HG03108 (cell line): ENCODE measurements around the gene SDHAF2.
"Not testable (repeated sequence)": the region's sequence is repeated elsewhere in the genome, so short reads cannot be mapped to it uniquely, and the experiment has no call there.

Experiments
- ATAC-seq: cut with Tn5 transposase; IDR thresholded peaks from one replicate; pipeline ENCODE4 v1.9.1; 2021; ENCODE audit warnings: moderate library complexity; ENCODE audit not compliant: unreplicated experiment

Gene SDHAF2

GRCh38 chr11:61475433-61475832, 45.5 kb downstream of the SDHAF2 start:
- ATAC-seq: no peak

DNA sequence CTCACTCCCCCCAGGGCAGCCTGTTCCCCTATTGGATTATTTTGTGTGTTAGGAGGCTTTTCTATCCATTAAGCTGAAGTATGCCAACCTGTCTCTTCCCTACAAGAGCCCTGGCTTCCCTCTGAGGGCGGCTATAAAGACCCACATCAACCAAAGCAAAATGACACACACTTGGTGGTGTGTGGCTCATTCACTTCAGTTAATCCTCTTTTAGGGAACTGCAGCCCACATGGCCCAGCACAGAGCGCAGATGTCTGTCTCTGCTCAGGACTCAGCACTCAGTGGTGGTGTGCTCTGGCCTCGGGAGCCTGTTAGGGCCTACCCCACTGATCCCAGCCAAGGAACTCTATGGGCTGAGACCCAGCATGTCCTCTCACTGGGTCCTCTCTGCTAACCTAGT, 46.4 kb downstream of the SDHAF2 start:
- ATAC-seq: no peak

- no peak for ATAC-seq
These were observed 47.2 kb downstream of the SDHAF2 start for GRCh38 chr11:61477126-61477525.

- no peak for ATAC-seq
These were observed 47.8 kb downstream of the SDHAF2 start for GRCh38 chr11:61477727-61478148.

DNA sequence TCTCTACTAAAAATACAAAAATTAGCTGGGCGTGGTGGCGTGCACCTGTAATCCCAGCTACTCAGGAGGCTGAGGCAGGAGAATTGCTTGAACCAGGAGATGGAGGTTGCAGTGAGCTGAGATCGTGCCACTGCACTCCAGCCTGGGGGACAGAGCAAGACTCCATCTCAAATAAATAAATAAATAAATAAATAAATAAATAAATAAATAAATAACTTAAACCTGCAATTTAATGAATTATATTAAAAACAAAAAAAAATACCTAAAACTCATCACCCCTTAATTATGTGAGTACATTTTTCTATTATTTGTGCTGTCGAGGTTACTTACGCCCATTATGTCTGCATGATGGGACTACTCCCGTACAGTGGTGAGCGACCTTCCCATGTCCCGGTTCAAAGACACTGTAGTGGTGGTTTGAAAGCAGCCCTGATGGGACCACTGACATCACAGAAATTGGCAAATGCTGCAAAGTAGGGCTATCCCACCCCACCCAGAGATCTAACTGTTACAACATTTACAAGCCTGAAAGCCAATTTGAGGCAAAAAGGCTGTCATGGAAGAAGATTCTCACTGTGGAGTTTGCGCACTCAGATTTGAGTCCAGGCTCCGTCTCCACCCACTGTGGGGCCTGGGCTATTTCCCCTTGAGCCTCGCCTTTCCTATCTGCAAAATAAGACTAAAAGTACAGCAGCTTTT, 49.6 kb downstream of the SDHAF2 start:
- not testable (repeated sequence) for ATAC-seq

DNA sequence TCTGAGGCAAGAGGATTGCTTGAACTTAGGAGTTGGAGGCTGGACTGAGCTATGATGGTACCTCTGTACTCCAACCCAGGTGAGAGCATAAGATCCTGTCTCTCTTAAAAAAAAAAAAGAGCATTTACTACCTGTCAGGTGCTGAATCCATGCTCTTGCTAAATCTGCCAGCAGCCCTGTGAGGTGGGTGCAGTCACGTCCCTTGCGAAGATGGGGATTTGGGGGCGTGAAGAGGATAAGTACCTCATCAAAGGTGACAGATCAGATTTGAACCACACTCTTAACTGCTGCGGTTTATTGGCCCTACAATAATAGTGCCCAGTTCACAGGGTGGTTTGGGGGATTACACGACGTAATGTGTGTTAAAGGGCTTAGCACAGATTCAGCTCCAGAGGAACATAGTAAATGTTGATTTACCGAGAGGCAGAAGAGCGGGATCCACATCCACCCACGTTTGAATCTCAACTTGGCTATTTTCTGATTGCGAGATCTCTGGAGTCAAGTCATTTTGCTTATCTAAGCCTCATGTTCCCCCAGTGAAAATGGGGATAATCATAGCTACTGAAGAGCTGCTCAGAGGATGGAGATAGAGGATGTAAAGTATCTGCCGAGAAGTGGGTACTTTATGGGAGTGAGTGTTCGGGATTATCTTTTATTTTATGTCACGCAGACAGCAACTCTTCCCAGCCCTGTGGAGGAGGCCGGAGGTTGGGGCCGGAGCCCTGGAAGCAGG, 50.5 kb downstream of the SDHAF2 start:
- ATAC-seq: no peak

GRCh38 chr11:61480994-61481335, 51.0 kb downstream of the SDHAF2 start:
- no peak for ATAC-seq

DNA sequence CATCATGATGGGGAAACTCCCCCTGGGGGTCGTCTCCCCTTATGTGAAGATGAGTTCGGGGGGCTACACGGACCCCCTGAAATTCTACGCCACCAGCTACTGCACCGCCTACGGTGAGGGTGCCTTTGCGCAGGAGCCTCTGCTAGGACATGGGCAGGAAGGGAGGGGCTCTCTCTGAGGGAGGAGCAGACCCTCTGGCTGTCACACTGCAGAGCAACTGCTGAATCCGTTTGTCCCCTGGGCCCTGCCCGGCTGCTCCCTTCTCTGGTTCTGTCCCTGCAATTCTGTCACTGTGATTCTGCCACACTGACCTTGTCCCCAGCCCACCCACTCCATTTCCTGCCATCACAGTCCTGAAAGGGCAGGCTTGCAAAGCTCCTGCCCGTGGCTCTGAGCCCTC, 51.9 kb downstream of the SDHAF2 start:
- no peak for ATAC-seq

- ATAC-seq: no peak
These were observed 52.6 kb downstream of the SDHAF2 start for GRCh38 chr11:61482513-61482912.

- no peak for ATAC-seq
These were observed 54.6 kb downstream of the SDHAF2 start for GRCh38 chr11:61484541-61484940.

DNA sequence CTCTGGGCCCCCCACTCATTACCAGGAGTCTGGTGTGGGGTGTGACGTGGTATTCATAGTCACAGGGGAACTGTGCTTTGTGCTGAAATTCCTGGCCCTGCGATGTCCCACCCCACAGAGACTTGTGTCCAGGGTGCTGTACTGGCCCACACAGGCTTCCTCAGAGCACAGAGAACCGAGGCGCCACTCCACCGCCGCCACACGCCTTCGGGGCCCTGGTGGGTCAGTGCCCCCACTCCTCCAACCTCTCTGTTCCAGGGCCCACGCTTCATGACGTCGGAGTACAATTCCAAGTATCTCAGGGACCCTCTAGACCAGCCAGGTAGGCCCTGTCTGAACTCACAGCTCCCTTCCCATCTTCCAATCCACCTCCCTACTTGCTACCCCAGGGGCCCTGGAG, 55.2 kb downstream of the SDHAF2 start:
- ATAC-seq: no peak

DNA sequence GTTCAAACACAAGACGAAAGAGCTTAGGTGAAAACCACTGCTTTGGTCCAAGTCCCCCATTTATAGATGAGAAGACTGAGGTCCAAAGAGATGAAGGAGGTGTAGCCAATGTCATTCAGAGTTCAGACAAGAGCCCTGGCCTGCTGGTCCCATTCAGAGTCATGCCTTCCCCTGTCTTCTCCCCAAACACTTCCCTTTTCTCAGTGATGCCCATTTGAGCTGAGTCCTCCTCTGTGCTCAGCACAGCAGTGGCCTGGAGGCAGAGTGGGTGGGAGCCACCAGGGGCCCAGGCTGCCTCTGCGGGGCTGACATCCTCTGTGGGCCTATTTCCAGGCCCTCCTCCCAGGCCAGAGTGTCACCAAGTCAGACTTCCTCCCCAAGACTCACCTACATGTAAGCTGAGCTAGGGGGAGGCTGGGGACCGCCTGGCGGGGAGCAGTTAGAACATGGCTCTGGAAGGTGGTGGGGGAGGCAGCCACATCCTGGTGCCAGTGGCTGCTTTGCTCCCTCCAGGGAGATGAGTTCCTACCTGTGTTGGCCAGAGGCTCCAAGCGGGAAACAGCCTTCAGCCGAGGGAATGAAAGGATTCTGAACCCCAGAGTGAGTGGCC, 56.2 kb downstream of the SDHAF2 start:
- no peak for ATAC-seq

DNA sequence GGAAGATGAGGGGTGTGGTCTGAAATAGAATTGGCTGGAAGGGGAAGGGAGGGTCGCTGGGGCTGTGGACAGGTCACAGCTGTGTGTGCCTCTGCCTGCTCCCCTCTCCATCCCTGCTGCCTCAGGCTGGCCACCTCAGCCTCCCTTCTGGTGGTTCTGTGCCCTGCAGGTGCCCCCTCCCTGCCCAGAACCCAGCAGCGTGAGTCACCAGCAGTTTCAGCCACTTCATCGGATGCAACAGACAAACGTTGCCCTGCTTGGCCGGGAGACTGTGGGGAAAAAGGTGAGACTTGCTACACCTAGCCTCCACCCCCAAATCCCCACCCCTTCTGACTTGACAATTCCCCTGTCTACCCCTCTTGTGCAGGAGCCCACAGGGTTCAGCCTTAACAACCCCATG, 56.9 kb downstream of the SDHAF2 start:
- no peak for ATAC-seq

GRCh38 chr11:61487342-61488025, 57.6 kb downstream of the SDHAF2 start:
- ATAC-seq: no peak

- no peak for ATAC-seq
These were observed 58.8 kb downstream of the SDHAF2 start for GRCh38 chr11:61488651-61489291.

GRCh38 chr11:61489833-61490721, 60.2 kb downstream of the SDHAF2 start:
- no peak for ATAC-seq

DNA sequence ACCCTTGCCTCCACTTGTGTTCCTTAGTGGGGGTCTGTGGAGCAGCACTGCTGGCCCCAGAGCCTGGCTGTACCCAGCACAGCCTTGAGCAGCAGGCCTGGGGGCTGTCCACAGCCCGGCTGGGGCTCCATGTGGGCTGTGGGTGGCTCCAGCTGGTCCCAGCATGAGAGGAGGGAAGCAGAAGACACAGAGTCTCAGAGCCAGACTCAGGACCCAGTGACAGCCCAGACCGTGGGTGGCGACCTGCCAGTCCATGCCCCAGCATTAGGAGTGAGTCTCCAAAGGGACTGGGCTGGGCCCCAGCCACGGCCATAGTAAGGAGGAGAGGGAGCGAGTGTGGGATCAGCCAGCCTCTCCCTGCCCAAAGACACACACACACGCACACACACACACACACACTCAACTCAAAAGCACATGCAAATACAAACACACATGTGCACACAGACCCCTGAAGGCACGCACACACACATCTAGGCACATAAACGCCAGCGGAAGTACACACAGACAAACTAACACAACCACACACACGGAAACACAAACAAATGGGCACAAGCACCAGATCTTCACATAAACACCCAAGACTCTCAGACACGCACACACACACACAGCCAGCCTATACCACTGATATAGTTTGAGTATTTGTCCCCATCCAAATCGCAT, 61.9 kb downstream of the SDHAF2 start:
- no peak for ATAC-seq

DNA sequence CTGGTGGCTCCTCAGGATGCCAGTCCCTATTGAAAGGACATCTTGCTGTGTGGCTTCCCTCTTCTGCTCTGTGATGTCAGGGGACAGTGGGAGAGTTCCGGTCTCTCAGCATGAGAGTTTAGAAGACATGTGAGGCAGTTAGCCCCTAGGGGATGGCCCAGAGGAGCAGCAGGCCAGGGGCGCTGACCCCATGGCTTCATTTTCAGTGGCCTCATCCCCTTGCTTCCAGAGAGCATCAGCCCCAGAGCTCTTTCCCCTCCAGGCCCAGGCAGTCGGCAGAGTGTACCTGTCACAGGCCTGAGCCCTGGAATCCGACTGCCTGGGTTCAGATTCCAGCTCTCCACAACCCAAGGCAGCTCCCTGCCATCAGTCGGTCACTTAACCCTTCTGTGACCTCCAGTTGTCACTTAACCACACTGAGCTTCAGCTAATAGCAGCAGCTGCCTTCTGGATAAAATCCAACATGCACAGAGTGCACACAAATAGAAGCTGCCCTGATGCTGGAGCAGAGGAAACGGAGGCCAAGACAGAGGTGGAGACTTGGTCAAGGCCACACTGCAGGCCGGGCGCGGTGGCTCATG, 64.5 kb downstream of the SDHAF2 start:
- no peak for ATAC-seq
